Measurements from ENCODE around the gene ARL3.

DNA sequence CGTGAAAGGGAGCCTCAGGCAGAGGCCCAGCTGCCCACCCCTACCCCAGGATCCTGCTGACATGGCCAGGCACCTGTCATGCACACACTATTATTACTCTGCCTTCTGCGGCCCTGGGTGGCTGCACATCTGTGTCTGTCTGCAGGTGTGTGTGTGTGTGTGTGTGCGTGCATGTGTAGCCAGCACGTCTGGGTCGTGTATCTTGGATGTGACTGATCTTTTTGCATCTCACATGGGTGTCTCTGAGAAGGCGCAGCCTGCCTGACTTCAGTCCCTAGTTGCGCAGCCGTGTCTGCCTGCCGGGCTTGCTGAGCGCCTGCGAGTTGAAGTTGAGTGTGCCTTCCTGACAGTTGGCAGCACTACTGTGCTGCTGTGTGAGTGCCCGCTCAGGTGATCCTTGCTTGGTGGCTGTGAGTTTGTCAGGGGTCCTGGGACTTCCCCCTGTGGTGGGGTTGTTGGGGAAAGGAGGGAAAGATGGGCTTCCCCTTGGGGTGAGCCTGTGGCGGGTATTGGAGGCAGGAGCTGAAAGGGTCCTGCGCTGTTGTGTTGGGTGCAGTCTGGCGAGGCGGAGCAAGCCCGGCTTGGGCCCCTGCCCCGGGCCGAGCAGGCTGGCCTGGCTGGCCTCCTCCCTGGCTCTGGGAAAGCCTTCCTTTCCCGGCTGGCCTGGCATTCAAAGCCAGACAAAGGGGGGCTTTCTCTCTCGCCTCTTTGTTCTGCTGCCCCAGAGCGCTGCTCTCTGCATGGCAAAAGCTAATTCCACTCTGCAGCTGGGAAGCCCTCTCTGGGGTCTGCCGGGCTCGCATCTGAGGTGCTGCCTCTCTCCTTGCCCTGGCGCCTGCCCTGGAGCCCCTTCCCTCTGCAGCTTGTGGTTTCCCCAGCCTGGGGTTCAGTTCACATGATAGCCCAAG, 65.1 kb downstream of the ARL3 start:
- TF ChIP-seq, protein P1, sequence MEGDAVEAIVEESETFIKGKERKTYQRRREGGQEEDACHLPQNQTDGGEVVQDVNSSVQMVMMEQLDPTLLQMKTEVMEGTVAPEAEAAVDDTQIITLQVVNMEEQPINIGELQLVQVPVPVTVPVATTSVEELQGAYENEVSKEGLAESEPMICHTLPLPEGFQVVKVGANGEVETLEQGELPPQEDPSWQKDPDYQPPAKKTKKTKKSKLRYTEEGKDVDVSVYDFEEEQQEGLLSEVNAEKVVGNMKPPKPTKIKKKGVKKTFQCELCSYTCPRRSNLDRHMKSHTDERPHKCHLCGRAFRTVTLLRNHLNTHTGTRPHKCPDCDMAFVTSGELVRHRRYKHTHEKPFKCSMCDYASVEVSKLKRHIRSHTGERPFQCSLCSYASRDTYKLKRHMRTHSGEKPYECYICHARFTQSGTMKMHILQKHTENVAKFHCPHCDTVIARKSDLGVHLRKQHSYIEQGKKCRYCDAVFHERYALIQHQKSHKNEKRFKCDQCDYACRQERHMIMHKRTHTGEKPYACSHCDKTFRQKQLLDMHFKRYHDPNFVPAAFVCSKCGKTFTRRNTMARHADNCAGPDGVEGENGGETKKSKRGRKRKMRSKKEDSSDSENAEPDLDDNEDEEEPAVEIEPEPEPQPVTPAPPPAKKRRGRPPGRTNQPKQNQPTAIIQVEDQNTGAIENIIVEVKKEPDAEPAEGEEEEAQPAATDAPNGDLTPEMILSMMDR (IDR thresholded peaks at IDR 0.05): no peak
- TF ChIP-seq ZFX (IDR thresholded peaks at IDR 0.05; ENCODE audit: borderline replicate concordance): no peak
